ENCODE results near the gene GABRB2. TPM values are rescaled to one million over a fixed set of nuclear protein-coding genes. Genes with fewer than 3 reads are reported as not detected.

The GABRB2 gene
- total and polyA plus RNA-seq, 2 donors, result 0.09 to 0.85 TPM

GRCh38 chr5:161286066-161286655 lies 260.4 kb downstream of the GABRB2 start:
- Histone ChIP-seq H3K27ac (ENCODE audit: low read depth in 1 of 2, low read length in 1 of 2) (no peak overlapping the region), H3K4me1 (ENCODE audit: control insufficient read depth in 2 of 2, insufficient read depth in 2 of 2, low read length in 2 of 2) (no peaks in the 10 kb centered on the region)
- WGBS, result 76% methylated on average over 3 of the region's 3 CpGs

GRCh38 chr5:161284445-161284844 lies 262.1 kb downstream of the GABRB2 start:
- Histone ChIP-seq H3K4me1 (ENCODE audit: control insufficient read depth in 2 of 2, insufficient read depth in 2 of 2, low read length in 2 of 2) (no peaks in the 10 kb centered on the region), H3K9me3 (ENCODE audit: control insufficient read depth in 2 of 2, insufficient read depth in 1 of 2, low read length in 1 of 2) (no peaks in the 10 kb centered on the region), H3K4me3 (ENCODE audit: low read length in 2 of 2) (no peak overlapping the region), H3K36me3 (ENCODE audit: control insufficient read depth in 2 of 2, insufficient read depth in 2 of 2, low read length in 1 of 2) (no peaks in the 10 kb centered on the region), H3K27ac (ENCODE audit: low read depth in 1 of 2, low read length in 1 of 2) (no peak overlapping the region), H3K27me3 (ENCODE audit: control insufficient read depth in 2 of 2, insufficient read depth in 1 of 2, low read length in 1 of 2) (no peaks in the 10 kb centered on the region)
- no peak for DNase-seq (ENCODE audit: low read depth in 6 of 9, low spot score in 9 of 9)
- WGBS, result 96% methylated on average over 2 of the region's 2 CpGs

More at GRCh38 chr5:161286066-161286655, 260.4 kb downstream of the GABRB2 start:
- H3K9me3 ChIP-seq (ENCODE audit: control insufficient read depth in 2 of 2, insufficient read depth in 1 of 2, low read length in 1 of 2), result no peaks in the 10 kb centered on the region
- H3K36me3 ChIP-seq (ENCODE audit: control insufficient read depth in 2 of 2, insufficient read depth in 2 of 2, low read length in 1 of 2), result no peaks in the 10 kb centered on the region
- no peak overlapping the region for H3K4me3 ChIP-seq (ENCODE audit: low read length in 2 of 2)
- no peaks in the 10 kb centered on the region for H3K27me3 ChIP-seq (ENCODE audit: control insufficient read depth in 2 of 2, insufficient read depth in 1 of 2, low read length in 1 of 2)
- DNase-seq (ENCODE audit: low read depth in 6 of 9, low spot score in 9 of 9), result no peak

- H3K27ac ChIP-seq (ENCODE audit: low read depth in 1 of 2, low read length in 1 of 2), result no peak overlapping the region
- H3K4me1 ChIP-seq (ENCODE audit: control insufficient read depth in 2 of 2, insufficient read depth in 2 of 2, low read length in 2 of 2), result no peaks in the 10 kb centered on the region
- H3K4me3 ChIP-seq (ENCODE audit: low read length in 2 of 2), result no peak overlapping the region
- no peaks in the 10 kb centered on the region for H3K27me3 ChIP-seq (ENCODE audit: control insufficient read depth in 2 of 2, insufficient read depth in 1 of 2, low read length in 1 of 2)
- DNase-seq (ENCODE audit: low read depth in 6 of 9, low spot score in 9 of 9), result no peak
- H3K9me3 ChIP-seq (ENCODE audit: control insufficient read depth in 2 of 2, insufficient read depth in 1 of 2, low read length in 1 of 2), result no peaks in the 10 kb centered on the region
- WGBS, result 84% methylated on average over 1 of the region's 1 CpG
- no peaks in the 10 kb centered on the region for H3K36me3 ChIP-seq (ENCODE audit: control insufficient read depth in 2 of 2, insufficient read depth in 2 of 2, low read length in 1 of 2)
These were observed 263.2 kb downstream of the GABRB2 start for GRCh38 chr5:161283296-161283695.

GRCh38 chr5:161278739-161279660 lies 267.5 kb downstream of the GABRB2 start:
- Histone ChIP-seq H3K4me3 (ENCODE audit: low read length in 2 of 2) (no peak overlapping the region), H3K27ac (ENCODE audit: low read depth in 1 of 2, low read length in 1 of 2) (no peak overlapping the region), H3K9me3 (ENCODE audit: control insufficient read depth in 2 of 2, insufficient read depth in 1 of 2, low read length in 1 of 2) (no peaks in the 10 kb centered on the region), H3K4me1 (ENCODE audit: control insufficient read depth in 2 of 2, insufficient read depth in 2 of 2, low read length in 2 of 2) (no peaks in the 10 kb centered on the region), H3K27me3 (ENCODE audit: control insufficient read depth in 2 of 2, insufficient read depth in 1 of 2, low read length in 1 of 2) (no peaks in the 10 kb centered on the region), H3K36me3 (ENCODE audit: control insufficient read depth in 2 of 2, insufficient read depth in 2 of 2, low read length in 1 of 2) (no peaks in the 10 kb centered on the region)
- 90% methylated on average over 4 of the region's 4 CpGs for WGBS
- DNase-seq (ENCODE audit: low read depth in 6 of 9, low spot score in 9 of 9), result no peak

- WGBS, result 91% methylated on average over 1 of the region's 1 CpG
- Histone ChIP-seq H3K4me3 (ENCODE audit: low read length in 2 of 2) (no peak overlapping the region), H3K9me3 (ENCODE audit: control insufficient read depth in 2 of 2, insufficient read depth in 1 of 2, low read length in 1 of 2) (no peaks in the 10 kb centered on the region), H3K4me1 (ENCODE audit: control insufficient read depth in 2 of 2, insufficient read depth in 2 of 2, low read length in 2 of 2) (no peaks in the 10 kb centered on the region), H3K36me3 (ENCODE audit: control insufficient read depth in 2 of 2, insufficient read depth in 2 of 2, low read length in 1 of 2) (no peaks in the 10 kb centered on the region), H3K27me3 (ENCODE audit: control insufficient read depth in 2 of 2, insufficient read depth in 1 of 2, low read length in 1 of 2) (no peaks in the 10 kb centered on the region), H3K27ac (ENCODE audit: low read depth in 1 of 2, low read length in 1 of 2) (no peak overlapping the region)
- no peak for DNase-seq (ENCODE audit: low read depth in 6 of 9, low spot score in 9 of 9)
These were observed 269.5 kb downstream of the GABRB2 start for GRCh38 chr5:161277011-161277410.

GRCh38 chr5:161274951-161275350 lies 271.6 kb downstream of the GABRB2 start:
- 90% methylated on average over 2 of the region's 2 CpGs for WGBS
- H3K4me3 ChIP-seq (ENCODE audit: low read length in 2 of 2), result no peak overlapping the region

GRCh38 chr5:161273410-161273809 lies 273.1 kb downstream of the GABRB2 start:
- no peaks in the 10 kb centered on the region for H3K4me1 ChIP-seq (ENCODE audit: control insufficient read depth in 2 of 2, insufficient read depth in 2 of 2, low read length in 2 of 2)
- H3K27ac ChIP-seq (ENCODE audit: low read depth in 1 of 2, low read length in 1 of 2), result no peak overlapping the region
- DNase-seq (ENCODE audit: low read depth in 6 of 9, low spot score in 9 of 9), result no peak
- H3K27me3 ChIP-seq (ENCODE audit: control insufficient read depth in 2 of 2, insufficient read depth in 1 of 2, low read length in 1 of 2), result no peaks in the 10 kb centered on the region
- H3K4me3 ChIP-seq (ENCODE audit: low read length in 2 of 2), result no peak overlapping the region
- no peaks in the 10 kb centered on the region for H3K36me3 ChIP-seq (ENCODE audit: control insufficient read depth in 2 of 2, insufficient read depth in 2 of 2, low read length in 1 of 2)
- H3K9me3 ChIP-seq (ENCODE audit: control insufficient read depth in 2 of 2, insufficient read depth in 1 of 2, low read length in 1 of 2), result no peaks in the 10 kb centered on the region

More at GRCh38 chr5:161274951-161275350, 271.6 kb downstream of the GABRB2 start:
- Histone ChIP-seq H3K27ac (ENCODE audit: low read depth in 1 of 2, low read length in 1 of 2) (no peak overlapping the region), H3K4me1 (ENCODE audit: control insufficient read depth in 2 of 2, insufficient read depth in 2 of 2, low read length in 2 of 2) (no peaks in the 10 kb centered on the region), H3K36me3 (ENCODE audit: control insufficient read depth in 2 of 2, insufficient read depth in 2 of 2, low read length in 1 of 2) (no peaks in the 10 kb centered on the region), H3K27me3 (ENCODE audit: control insufficient read depth in 2 of 2, insufficient read depth in 1 of 2, low read length in 1 of 2) (no peaks in the 10 kb centered on the region), H3K9me3 (ENCODE audit: control insufficient read depth in 2 of 2, insufficient read depth in 1 of 2, low read length in 1 of 2) (no peaks in the 10 kb centered on the region)
- no peak for DNase-seq (ENCODE audit: low read depth in 6 of 9, low spot score in 9 of 9)

- WGBS, result 89% methylated on average over 1 of the region's 1 CpG
- Histone ChIP-seq H3K36me3 (ENCODE audit: control insufficient read depth in 2 of 2, insufficient read depth in 2 of 2, low read length in 1 of 2) (no peaks in the 10 kb centered on the region), H3K27ac (ENCODE audit: low read depth in 1 of 2, low read length in 1 of 2) (no peak overlapping the region), H3K4me1 (ENCODE audit: control insufficient read depth in 2 of 2, insufficient read depth in 2 of 2, low read length in 2 of 2) (no peaks in the 10 kb centered on the region), H3K4me3 (ENCODE audit: low read length in 2 of 2) (no peak overlapping the region), H3K9me3 (ENCODE audit: control insufficient read depth in 2 of 2, insufficient read depth in 1 of 2, low read length in 1 of 2) (no peaks in the 10 kb centered on the region), H3K27me3 (ENCODE audit: control insufficient read depth in 2 of 2, insufficient read depth in 1 of 2, low read length in 1 of 2) (no peaks in the 10 kb centered on the region)
- no peak for DNase-seq (ENCODE audit: low read depth in 6 of 9, low spot score in 9 of 9)
These were observed 274.7 kb downstream of the GABRB2 start for GRCh38 chr5:161271816-161272215.

GRCh38 chr5:161269125-161269524 lies 277.4 kb downstream of the GABRB2 start:
- no peaks in the 10 kb centered on the region for H3K36me3 ChIP-seq (ENCODE audit: control insufficient read depth in 2 of 2, insufficient read depth in 2 of 2, low read length in 1 of 2)
- H3K27ac ChIP-seq (ENCODE audit: low read depth in 1 of 2, low read length in 1 of 2), result no peak overlapping the region
- H3K4me1 ChIP-seq (ENCODE audit: control insufficient read depth in 2 of 2, insufficient read depth in 2 of 2, low read length in 2 of 2), result no peaks in the 10 kb centered on the region

More at GRCh38 chr5:161269125-161269524, 277.4 kb downstream of the GABRB2 start:
- H3K27me3 ChIP-seq (ENCODE audit: control insufficient read depth in 2 of 2, insufficient read depth in 1 of 2, low read length in 1 of 2), result no peaks in the 10 kb centered on the region
- no peaks in the 10 kb centered on the region for H3K9me3 ChIP-seq (ENCODE audit: control insufficient read depth in 2 of 2, insufficient read depth in 1 of 2, low read length in 1 of 2)
- H3K4me3 ChIP-seq (ENCODE audit: low read length in 2 of 2), result no peak overlapping the region
- no peak for DNase-seq (ENCODE audit: low read depth in 6 of 9, low spot score in 9 of 9)

Data from thymus (tissue), 11 donors.